Mesothelial cell of epicardium (in vitro differentiated cells): ENCODE measurements around the gene LAP3. TPM values are rescaled to one million over a fixed set of nuclear protein-coding genes. Genes with fewer than 3 reads are reported as not detected.

Experiments used
- DNase-seq, 2 experiments: peaks; one replicate each; pipeline ENCODE4 v3.0.0; 2021; ENCODE audit warnings: low spot score in 2 of 2; ENCODE audit not compliant: unreplicated experiment in 2 of 2
- H3K27ac Mint-ChIP-seq: 2 replicates; pipeline ENCODE4 v1.8.0; 2021; ENCODE audit warnings: mixed read lengths
- H3K27me3 Mint-ChIP-seq: 2 replicates; pipeline ENCODE4 v1.8.0; 2021; ENCODE audit warnings: low read depth, mixed read lengths
- H3K36me3 Mint-ChIP-seq: 2 replicates; pipeline ENCODE4 v1.8.0; 2021; ENCODE audit warnings: mixed read lengths
- H3K4me1 Mint-ChIP-seq: 2 replicates; pipeline ENCODE4 v1.8.0; 2021; ENCODE audit warnings: mixed read lengths
- H3K4me3 Mint-ChIP-seq: 2 replicates; pipeline ENCODE4 v1.8.0; 2021; ENCODE audit warnings: mild to moderate bottlenecking, moderate library complexity, mixed read lengths
- H3K9me3 Mint-ChIP-seq: 2 replicates; pipeline ENCODE4 v1.8.0; 2021; ENCODE audit warnings: mixed read lengths
- CTCF ChIP-seq: fragments of 200-600 bp; sonication (generic); IDR thresholded peaks from one replicate; pipeline ENCODE4 v1.5.0; 2021; ENCODE audit warnings: antibody characterized with exemption; ENCODE audit not compliant: unreplicated experiment
- total RNA-seq: library from RNA; stranded (reverse); gene quantifications from 3 replicates; pipeline ENCODE4 v1.2.1, GENCODE V29; 2021

The LAP3 gene
- total RNA-seq, 1 donor from 2014 or later, result 38.5 TPM

GRCh38 chr4:17558941-17559708 is 17.9 kb upstream of the LAP3 start:
- no peak for DNase-seq
- H3K4me1 Mint-ChIP-seq, result no peaks in the 10 kb centered on the region

DNA sequence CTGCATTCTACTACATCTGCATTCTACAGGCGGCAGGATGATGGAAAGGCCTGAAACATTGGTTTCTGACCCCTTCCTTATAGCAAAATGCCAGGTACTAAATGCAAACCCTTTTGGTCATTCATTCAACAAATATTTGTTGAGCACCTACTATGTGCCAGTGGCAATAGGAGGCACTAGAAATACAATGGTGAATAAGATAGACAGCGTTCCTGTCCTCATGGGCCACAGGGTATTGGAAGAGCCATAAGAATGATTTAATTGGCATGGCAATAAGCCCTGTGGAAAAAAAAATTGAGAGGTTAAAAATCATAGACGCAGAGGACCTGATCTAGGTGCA is 17.3 kb upstream of the LAP3 start:
- TF ChIP-seq CTCF, result no peak
- no peaks in the 10 kb centered on the region for H3K36me3 Mint-ChIP-seq
- no peaks in the 10 kb centered on the region for H3K9me3 Mint-ChIP-seq
- peaks cover 31% of the 10 kb centered on the region for H3K27me3 Mint-ChIP-seq
- DNase-seq, result no peak
- no peaks in the 10 kb centered on the region for H3K4me1 Mint-ChIP-seq
- H3K27ac Mint-ChIP-seq, result no peak overlapping the region
- H3K4me3 Mint-ChIP-seq, result no peak overlapping the region

More at GRCh38 chr4:17558941-17559708, 17.9 kb upstream of the LAP3 start:
- no peak overlapping the region for H3K27ac Mint-ChIP-seq
- no peak overlapping the region for H3K4me3 Mint-ChIP-seq
- no peaks in the 10 kb centered on the region for H3K9me3 Mint-ChIP-seq
- peaks cover 31% of the 10 kb centered on the region for H3K27me3 Mint-ChIP-seq
- H3K36me3 Mint-ChIP-seq, result no peaks in the 10 kb centered on the region
- TF ChIP-seq CTCF, result no peak

DNA sequence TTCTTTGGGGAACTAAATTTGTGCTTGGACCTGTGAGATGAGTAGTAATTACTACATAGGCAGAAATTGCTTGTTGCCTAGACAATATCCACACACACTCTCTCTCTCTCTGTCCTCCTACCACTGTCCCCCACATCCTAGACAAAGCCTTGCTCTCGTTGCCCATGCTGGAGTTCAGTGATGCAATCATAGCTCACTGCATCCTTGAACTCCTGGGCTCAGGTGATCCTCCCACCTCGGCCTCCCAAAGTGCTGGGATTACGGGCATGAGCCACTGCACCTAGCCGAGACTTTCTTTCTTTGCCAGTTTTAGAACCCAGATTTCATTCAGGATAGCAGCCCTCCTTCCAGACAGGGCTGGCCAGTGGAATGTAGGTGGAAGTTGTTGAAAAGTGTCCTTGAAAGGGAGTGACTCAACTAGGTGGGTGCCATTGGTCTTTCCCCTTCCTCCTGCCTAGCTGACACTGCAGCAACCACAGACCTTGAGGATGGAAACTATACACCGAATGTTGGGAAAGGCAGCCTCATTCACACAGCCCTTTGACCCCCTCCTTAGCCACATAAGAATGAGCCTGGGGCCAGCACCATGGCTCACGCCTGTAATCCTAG is 16.8 kb upstream of the LAP3 start:
- TF ChIP-seq CTCF, result no peak
- no peak for DNase-seq

GRCh38 chr4:17561195-17561909 is 15.6 kb upstream of the LAP3 start:
- peaks cover 23% of the 10 kb centered on the region for H3K27me3 Mint-ChIP-seq
- H3K4me3 Mint-ChIP-seq, result no peak overlapping the region
- no peak overlapping the region for H3K27ac Mint-ChIP-seq
- TF ChIP-seq CTCF, result no peak
- no peaks in the 10 kb centered on the region for H3K9me3 Mint-ChIP-seq
- no peaks in the 10 kb centered on the region for H3K4me1 Mint-ChIP-seq
- H3K36me3 Mint-ChIP-seq, result no peaks in the 10 kb centered on the region
- no peak for DNase-seq

More for the DNA sequence above, 16.8 kb upstream of the LAP3 start:
- H3K4me3 Mint-ChIP-seq, result no peak overlapping the region
- no peak overlapping the region for H3K27ac Mint-ChIP-seq
- H3K4me1 Mint-ChIP-seq, result no peaks in the 10 kb centered on the region
- no peaks in the 10 kb centered on the region for H3K9me3 Mint-ChIP-seq
- peaks cover 28% of the 10 kb centered on the region for H3K27me3 Mint-ChIP-seq
- H3K36me3 Mint-ChIP-seq, result no peaks in the 10 kb centered on the region

DNA sequence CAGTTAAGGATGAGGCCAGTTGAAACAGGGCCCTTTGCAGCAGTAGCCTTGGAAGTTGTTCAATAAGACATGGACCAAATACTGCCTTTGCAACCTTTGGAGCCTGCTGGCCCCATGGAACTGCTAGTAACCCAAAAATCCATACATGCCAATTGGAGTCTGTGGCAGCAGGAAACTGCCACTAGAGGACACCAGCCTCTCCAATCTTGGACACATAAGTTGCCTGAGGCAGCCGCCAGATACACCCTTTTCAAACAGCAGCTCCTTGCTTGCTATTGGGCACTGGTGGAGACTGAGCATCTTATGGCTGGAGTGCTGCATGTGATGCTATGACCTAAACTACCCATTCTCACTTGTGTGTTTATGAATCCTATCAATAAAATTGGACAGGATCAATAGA is 14.8 kb upstream of the LAP3 start:
- no peak for TF ChIP-seq CTCF
- Mint-ChIP-seq H3K9me3 (no peaks in the 10 kb centered on the region), H3K4me1 (peaks cover 3% of the 10 kb centered on the region), H3K36me3 (no peaks in the 10 kb centered on the region), H3K27me3 (peaks cover 21% of the 10 kb centered on the region), H3K4me3 (no peak overlapping the region), H3K27ac (no peak overlapping the region)
- DNase-seq, result no peak
